GM12874 (cell line): ENCODE measurements around the gene MROH8.

Experiments used
- TF ChIP-seq, protein P1 (sequence below): IDR thresholded peaks from 2 replicates; pipeline ENCODE4 v1.5.1; 2011; ENCODE audit warnings: low read depth, mild to moderate bottlenecking, control low read depth, low read length, moderate library complexity; ENCODE audit not compliant: insufficient read depth

The MROH8 gene

DNA sequence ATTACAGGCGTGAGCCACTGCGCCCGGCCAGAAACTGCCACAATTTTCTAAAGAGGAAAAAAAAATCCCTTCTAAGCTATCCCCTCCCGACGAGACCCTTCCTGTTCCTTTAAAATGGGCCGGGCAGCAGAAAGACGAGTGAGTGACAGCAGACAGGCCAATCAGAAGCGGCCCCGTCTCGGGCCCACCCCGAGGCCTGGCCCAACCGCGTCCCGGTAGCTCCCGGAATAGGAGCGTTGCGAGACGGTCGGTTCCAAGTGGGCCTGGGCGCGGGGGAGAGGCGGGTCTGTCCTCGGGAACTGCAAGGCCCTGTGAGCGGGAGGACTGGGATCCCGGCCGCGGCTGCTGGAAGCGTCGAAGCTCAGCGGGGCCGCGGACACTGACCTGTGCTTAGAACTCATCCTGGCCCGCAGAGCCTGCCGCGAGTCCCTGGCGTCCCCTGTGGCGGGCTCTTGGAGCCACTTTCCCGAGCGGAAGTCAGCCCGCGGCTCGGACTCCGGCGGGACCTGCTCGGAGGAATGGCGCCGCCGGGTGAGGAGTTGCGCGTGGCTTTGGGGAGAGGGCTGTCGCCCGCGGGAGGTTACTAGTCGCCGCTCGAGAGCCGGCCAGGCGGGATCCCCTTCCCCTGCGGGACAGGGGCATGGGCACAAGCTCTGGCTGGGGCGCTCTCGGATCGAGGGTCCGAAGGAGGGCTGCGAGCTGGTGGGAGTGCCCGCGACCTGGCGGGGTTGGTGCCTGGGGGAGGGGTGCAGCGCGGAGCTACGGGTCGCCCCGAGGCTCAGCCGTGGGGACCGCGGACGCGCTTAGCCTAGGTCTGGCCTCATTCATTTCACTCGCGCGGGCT lies at the start of gene MROH8, which contains the start of gene RPN2:
Gene MROH8 (minus strand): TSS at position 710 of the 844 bp plus-strand sequence.
Gene RPN2 (plus strand): TSS at position 492 of the 844 bp plus-strand sequence. CDS start 27 bp downstream, at position 519.
- TF ChIP-seq, protein P1, sequence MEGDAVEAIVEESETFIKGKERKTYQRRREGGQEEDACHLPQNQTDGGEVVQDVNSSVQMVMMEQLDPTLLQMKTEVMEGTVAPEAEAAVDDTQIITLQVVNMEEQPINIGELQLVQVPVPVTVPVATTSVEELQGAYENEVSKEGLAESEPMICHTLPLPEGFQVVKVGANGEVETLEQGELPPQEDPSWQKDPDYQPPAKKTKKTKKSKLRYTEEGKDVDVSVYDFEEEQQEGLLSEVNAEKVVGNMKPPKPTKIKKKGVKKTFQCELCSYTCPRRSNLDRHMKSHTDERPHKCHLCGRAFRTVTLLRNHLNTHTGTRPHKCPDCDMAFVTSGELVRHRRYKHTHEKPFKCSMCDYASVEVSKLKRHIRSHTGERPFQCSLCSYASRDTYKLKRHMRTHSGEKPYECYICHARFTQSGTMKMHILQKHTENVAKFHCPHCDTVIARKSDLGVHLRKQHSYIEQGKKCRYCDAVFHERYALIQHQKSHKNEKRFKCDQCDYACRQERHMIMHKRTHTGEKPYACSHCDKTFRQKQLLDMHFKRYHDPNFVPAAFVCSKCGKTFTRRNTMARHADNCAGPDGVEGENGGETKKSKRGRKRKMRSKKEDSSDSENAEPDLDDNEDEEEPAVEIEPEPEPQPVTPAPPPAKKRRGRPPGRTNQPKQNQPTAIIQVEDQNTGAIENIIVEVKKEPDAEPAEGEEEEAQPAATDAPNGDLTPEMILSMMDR, result no peak

DNA sequence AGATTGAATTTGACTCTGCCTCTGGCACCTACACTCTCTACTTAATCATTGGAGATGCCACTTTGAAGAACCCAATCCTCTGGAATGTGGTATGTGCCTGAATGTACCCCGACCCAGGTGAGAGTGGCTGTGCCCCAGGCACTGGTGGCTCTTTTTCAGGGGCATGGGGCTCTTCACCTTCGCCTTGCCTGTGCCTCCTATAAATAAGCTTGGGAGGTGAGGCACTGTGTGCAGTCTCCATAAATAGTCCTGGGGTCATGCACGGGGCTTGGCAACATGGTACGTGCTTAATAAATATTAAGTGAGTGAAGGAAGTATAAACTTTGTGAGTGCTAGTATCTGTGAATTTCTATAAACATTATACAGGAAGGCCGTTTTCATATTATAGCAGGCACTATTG lies 49.3 kb upstream of the MROH8 start:
- TF ChIP-seq, protein P1, result no peak

DNA sequence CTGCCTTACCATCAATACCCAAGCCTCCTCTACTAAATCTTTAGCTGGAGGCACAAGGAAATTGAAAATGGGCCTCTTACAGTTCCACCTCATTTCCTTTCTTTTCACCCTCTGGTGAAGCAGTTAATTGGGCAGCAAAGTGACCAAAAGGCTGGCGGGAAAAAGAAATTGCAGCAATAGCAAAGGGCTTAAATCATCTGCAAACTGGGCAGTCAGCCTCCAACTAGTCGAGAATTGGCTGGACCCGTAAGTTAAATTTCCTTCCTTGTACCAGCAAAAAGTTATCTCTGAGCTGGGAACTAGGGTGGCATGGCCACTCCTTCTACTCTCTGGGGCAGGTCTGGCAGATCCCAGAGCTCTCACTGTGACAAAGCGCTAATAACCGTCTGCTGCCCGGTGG lies 48.7 kb upstream of the MROH8 start:
- TF ChIP-seq, protein P1, result no peak

DNA sequence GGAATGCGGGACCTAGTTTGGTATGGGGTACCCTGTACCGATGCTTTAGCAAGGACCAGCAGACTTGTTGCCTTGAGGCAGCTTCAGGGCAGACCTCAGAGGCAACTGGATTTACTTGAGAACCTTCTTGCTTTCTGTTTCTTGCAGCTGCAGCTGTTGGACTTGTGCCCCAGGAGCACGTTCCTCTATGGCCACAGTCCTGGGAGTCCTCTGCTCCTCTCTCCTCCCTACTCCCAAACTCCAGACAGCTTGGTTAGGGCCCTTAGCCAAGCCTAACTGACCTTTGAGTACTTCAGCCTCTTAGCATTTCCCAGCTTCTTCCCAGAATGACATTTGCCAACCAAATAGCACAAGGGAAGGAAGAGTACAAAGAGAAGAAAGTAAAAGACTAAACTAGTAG lies 47.5 kb upstream of the MROH8 start:
- TF ChIP-seq, protein P1, result no peak

DNA sequence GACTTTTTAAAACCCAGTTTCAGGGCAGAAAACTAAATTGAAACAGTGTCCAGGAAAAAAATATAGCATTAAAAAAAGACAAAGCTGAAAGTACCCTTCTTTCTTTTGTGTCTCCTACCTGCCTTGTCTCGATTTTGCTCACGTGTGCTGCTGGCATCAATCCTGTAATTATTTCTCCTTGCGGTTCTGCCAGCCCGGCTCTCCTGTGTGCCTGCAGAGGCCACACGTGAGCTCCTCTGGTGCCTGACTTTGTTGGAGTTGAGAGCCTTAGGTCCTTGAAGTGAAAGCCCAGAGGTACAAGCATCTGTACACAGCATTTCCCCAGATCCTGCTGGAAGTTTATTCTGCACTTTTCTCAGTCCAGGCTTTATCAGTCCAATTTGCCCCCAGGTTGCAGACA lies 45.8 kb upstream of the MROH8 start:
- TF ChIP-seq, protein P1, result no peak

DNA sequence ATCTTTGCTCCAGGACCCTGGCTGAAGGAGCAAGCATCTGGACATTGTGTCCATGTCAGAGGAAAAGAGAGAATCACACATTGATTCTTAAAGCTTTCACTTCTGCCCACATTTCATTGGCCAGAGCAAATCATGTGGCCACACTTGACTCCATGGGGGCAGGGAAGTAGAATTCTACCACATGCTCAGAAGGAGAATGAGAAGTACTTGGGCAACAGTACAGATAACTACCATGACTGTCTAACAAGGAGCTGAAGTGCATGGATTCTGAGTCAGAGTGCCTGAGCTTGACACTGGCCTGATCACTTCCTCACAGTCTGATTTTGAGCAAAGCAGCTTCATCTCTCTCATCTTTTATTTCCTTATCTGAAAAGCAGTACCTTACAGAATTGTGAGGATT lies 43.7 kb upstream of the MROH8 start:
- TF ChIP-seq, protein P1, result no peak

DNA sequence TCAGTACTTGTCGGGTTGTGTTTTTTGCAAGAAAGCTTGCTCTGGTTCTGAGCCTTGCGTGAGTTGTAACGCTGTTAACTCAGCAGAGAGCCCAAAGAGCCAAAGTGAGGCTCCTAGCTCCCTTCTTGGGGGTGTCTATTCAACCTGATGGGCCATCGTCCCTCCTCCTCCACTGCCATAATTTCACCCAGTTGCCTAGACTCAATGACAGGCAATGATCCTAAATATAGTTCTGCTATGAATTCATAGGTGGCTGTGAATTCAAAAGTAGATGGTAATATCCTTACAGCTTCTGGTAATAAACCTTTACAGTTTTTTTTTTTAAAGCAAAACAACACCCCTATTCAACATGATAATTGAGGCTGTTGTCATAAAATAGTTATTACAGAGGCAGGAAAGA lies 42.7 kb upstream of the MROH8 start:
- TF ChIP-seq, protein P1, result no peak
